HG03432 (cell line): ENCODE results near the gene LINGO1.

Experiments used
- ATAC-seq: cut with Tn5 transposase; IDR thresholded peaks from one replicate; pipeline ENCODE4 v1.9.1; 2021; ENCODE audit warnings: mild to moderate bottlenecking, moderate library complexity; ENCODE audit not compliant: unreplicated experiment

Gene LINGO1

DNA sequence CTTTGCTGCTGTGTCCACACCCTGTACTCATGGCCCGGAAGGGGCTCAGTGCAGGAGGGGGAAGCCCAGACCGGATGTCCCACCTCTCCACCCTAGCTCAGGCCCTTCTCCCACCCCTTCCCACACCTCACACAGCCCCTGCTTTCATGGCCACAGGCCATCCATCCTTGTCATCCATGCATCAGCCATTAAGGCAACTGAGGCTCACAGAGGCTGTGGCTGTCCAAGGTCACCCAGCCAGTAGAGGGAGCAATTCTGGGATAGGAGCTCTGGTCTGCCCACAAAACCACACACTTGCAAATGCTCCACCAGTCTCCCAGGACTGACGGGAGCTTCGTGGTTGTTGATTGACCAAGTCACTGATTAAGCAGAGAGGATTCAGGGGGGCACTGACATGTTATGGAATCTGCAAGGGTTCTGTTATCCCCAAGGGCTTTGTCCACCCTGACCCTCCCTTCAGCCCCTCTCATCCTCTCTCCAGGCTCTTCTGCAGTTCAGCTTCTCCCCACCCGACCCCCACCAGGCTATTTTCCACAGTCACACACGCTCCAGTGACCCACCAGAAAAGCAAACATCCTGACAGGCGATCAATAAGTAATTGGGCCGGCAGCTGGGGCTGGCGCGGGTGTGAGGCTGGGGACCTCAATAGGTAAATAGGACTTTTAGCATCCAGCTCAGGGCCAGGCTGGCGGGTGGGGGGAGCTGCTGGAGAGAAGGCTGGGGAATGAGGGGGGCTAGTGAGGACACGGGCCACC, 15.1 kb downstream of the LINGO1 start:
- ATAC-seq = no peak

DNA sequence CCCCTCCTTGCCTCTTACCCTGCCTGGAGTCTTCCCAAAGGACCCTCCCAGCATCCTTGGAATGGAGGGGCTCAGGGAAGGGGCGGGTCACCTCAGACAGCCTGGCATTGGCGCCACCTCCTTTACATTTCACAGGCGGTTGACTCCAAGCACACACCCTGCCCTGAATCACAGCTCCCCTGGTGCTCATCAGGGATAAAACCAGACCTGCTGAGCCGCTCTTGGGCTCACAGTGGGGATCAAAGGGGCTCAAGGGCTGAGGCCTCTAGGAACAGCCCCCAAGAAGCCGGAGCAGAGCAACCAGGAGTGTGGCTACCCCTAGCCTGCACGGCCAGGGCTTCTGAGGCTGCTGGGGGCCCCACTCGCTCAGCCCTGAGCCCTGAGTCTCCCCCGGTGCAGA, 16.6 kb downstream of the LINGO1 start:
- no peak for ATAC-seq

DNA sequence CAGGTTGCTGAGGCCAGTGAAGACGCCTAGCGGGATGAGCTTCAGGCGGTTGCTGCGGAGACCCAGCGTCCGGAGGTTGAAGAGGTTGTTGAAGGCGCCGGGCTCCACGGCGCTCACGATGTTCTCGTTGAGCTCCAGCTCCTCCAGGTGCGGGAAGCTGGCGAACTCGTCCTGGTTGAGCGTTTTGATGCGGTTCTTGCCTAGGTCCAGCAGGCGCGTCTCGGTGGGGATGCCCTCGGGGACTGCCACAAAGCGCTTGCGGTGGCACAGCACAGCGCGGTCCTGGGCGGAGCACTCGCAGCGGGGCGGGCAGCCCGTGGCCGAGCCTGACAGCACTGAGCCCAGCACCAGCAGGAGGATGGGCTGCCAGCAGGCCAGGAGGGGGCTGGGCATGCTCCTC, 17.2 kb downstream of the LINGO1 start:
- ATAC-seq = no peak

DNA sequence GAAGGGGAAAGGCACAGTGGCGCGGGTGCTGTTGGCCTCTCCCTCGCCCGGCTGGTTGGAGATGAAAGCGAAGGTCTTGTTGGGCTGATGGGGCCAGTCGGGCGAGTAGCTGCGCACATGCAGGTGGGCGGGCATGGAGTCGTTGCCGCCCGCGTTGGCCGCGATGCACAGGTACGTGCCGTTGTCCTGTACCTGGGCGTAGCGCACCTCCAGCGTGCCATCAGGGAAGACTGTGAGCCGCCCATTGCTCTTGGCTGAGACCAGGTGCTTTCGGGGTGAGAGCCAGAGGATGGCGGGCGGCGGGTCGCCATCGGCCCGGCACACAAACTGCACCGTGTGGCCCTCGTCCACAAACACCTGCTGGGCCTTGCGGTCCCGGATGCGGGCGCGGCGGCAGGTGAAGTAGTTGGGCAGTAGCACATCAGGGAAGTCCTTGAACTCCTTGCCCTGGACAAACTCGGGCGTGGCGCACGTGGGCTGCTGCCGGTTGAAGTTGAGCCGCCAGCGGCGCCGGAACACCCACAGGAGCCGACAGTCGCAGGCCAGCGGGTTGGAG, 18.4 kb downstream of the LINGO1 start:
- ATAC-seq = no peak

DNA sequence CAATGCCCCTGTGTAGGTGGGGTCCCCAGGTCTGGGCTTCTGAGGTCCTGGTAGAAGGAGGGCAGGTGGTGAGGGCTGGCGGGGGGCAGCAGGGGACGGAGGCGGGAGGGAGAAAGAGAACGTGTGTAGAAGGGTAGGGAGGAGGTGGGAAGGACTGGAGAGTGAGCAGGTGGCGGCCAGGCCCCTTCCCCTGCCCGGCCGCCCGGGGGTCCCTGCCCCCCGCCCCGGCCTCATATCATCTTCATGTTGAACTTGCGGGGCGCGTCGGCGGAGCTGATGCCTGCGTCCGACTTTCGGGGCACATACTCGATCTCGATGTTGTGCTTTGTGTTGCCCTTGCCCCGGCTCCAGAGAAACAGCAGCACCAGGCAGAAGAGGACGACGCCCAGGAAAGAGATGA, 18.9 kb downstream of the LINGO1 start:
- ATAC-seq = no peak

DNA sequence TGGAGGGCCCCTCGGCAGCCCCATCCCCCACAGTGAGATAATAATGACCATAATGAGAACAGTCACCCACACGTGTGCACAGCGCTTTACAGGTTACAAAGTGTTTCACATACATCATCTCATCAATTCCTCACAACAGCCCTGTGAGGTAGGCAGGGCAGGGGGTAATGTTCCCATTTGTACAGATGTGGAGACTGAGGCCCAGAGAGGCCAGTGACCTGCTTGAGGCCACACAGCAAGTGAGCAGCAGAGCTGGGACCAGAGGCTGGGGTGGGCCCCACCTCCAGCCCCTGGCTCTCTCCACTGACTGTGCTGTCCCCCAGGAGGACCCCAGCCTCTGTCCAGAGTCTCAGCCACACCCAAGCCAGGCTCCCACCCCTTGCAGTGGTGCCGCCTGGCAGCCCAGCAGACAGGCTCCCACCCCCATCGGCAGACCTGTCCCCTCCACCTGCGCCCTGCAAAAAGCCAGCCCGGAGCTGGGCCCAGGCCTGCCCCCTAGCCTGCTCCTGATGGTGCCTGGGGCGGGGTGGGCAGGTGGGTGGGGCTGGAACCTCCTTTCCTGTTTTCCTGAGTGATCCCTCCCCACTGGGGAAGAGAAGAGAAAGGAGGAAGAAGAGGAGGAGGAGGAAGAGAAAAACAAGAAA, 19.6 kb downstream of the LINGO1 start:
- no peak for ATAC-seq

DNA sequence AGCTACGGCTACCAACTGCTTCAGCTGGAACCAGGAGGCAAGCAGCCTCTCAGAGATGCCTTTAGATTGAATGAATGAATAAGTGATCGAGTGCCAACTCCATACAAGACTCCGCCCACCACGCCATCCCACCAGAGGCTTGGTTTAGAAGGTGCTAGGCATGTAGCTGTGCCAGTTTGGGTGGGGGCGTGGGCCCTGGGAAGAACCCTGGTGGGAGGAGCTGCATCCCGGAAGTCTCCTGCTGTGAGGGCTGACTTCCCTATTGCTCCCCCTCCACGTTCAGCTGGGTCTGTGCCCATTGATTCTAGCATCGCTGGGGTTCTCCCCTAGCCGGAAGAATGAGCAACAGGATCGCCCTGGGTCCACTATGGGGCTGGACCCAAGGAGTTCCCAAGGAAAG, 20.9 kb downstream of the LINGO1 start:
- no peak for ATAC-seq

DNA sequence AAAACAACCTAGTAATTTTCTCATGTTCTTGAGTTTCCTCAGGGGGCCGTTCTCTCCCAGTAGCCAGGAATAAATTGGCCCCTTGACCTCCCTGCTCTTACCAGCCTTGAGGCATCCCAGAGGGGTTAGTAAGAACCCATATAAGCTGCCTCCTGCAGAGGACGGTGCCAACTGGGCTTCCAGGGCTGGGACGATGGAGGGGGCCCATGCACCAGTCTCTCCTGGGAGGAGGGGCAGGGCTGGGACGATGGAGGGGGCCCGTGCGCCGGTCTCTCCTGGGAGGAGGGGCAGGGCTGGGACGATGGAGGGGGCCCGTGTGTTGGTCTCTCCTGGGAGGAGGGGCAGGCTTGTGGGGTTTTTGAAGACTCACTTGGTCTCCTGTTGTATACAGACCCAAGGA, 22.0 kb downstream of the LINGO1 start:
- no peak for ATAC-seq

DNA sequence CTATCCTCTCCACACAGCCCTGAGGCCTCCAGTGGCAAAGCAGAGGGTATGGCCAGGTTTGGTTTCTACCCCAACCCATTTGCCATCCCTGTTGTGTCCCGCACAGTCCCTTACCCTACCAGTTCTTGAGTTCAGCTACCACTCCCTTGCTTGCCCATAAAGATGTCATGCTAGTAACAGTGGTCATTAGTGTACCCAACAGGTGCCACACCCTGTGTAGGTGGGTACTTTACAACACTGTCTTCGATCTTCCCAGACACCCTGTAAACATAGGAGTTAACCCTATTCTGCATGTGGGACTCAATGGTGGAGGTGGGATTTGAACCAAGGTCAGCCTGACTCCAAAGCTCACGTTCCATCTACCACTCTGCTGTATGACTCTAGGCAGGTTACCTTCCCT, 23.2 kb downstream of the LINGO1 start:
- ATAC-seq = no peak

DNA sequence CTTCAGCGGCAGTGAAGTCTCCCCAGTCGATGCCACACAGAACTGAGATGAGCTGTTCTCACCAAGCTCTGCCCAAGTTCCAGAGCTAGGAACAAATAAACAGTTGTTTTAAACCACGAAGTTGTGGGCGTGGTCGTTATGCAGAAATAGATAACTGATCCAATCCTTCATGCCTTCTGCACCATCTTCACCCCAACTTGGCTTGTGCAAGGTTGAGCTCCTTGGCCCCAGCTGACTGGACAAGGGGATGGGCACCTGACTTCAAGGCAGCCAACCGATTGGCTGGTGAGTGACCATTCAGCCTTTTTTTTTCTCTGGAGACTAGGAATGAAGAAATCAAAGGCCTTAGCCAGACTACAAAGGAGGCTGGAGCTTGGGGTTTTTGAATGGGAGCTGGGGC, 23.9 kb downstream of the LINGO1 start:
- ATAC-seq = no peak

DNA sequence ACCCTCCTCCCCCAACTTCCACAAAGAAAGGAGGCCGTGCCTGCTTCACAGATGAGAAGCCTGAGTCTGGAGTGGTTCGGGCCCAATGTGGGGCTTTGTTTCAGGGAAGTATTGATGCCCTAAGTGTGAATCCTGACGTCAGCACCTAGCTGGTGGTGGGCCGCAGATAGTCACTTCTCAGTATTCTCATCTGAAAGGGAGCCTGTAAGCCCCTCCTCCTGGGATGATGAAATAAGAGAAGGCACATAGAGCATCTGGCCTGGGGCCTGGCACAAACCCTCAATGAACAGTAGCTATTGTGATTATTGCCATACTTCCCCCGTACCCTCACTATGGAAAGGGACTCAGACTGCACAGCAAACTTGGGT, 24.8 kb downstream of the LINGO1 start:
- no peak for ATAC-seq

DNA sequence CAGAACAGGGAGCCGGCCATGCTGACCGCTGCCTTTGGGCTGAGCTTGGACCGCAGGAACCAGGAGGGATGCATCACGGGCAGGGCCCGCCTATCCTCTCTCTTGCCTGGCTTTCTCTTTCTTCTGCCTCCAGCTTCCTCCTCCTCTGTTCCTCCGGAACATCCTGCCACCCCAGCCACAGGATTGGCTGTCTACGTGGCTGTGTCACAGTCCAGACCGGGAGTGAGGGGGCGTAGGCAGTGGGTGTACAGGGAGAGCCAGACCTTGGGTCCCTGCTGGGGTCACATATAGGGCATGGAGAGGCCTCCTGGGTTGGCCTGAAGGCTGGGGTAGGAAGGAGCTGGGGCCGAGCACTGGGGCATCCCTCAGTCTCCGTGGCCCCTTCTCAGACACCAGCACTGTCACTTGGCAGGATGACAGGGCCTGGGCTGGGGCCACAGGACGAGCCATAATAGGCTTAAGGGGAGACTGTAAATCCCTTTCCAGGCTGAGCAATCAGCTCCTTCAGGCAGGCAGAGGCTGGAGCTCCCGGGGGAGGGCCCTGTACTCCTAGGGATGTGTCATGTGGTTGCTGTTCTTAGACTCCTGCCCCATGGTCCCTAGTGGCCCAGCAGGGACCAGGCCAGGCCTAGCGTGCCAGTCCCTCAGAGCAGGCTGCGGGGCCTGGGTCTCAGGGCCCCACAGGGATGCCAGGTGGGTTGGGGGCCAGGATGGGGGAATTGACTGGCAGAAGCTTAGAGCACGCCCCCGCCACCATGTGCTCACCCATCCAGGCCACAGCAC, 25.4 kb downstream of the LINGO1 start:
- no peak for ATAC-seq

DNA sequence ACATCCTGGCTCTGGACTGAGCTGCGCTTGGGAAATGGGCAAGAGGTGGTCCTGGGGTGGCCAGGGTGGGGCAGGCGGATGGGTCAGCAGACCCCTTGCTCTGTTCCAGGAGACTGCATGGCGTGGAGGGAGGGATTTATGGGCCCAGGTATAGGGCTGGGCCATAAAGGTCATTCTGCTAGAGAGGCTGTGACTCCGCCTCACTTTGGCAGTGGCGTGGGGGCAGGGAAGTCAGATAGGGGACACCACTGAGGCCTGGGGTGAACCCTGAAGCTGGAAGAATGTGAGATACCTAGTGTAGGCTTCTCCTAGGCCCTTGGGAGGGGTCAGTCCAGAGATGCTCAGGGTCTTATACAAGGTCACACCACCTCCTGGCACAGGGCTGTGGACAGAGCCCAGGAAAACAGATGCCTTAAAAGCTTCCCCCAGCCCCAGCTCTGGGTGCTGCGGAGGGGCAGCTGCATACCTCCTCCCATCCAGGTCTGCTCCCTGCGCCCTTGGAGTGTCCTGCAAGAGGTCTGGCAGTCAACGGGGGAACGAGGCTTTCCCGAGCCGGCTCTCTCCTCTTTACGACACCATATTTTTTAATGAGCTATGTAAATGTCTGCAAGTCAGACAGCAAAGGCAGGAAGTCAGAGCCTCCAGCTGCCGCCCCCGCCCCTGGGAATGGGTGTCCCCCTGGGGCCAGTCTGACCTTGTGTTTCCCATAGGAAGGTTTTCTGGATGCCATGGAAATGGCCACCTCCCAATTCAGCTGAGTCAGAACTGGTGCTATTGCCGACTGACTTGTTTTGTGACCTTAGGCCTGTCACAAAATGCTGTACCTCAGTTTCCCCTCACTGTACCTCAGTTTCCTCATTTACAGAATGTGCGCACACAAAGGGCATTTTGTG, 26.3 kb downstream of the LINGO1 start:
- ATAC-seq = no peak

DNA sequence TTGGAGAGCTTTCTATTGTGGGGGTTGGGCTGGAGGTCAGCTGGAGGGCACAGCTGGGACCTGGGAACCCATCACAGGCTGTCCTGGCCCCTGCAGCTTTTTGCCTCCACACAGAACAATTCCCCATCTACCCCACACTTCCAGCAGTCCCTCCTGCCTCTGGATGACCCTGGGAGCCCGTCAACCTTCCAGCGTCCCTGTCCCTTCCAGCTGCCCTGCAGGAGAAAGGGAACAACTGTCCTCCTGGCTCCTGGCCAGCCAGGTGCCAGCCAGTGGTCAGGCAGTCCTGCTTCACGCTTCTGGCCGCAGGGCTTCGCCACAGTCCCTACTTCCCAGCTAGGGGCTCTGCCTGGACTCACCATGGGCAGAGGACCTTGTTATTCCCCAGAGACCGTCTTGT, 27.2 kb downstream of the LINGO1 start:
- ATAC-seq = no peak

DNA sequence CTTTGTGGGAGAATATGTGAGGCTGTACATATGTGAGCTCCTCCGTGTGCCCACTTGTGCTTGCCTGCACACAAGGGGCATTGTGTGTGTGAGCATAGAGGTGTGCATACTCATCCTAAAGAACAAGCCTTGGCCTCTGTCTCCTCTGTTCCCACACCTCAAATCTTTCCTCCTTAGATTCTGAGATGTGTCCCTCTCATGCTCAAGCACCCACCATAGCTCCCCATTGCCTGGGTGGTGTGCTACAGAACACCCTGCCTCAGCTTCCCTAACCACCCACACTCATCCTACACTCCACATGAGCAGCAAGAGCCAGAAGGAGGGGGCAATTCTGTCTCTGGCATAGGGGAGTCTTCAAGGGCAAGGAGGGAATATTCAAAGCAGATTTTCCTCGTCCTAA, 27.7 kb downstream of the LINGO1 start:
- no peak for ATAC-seq

DNA sequence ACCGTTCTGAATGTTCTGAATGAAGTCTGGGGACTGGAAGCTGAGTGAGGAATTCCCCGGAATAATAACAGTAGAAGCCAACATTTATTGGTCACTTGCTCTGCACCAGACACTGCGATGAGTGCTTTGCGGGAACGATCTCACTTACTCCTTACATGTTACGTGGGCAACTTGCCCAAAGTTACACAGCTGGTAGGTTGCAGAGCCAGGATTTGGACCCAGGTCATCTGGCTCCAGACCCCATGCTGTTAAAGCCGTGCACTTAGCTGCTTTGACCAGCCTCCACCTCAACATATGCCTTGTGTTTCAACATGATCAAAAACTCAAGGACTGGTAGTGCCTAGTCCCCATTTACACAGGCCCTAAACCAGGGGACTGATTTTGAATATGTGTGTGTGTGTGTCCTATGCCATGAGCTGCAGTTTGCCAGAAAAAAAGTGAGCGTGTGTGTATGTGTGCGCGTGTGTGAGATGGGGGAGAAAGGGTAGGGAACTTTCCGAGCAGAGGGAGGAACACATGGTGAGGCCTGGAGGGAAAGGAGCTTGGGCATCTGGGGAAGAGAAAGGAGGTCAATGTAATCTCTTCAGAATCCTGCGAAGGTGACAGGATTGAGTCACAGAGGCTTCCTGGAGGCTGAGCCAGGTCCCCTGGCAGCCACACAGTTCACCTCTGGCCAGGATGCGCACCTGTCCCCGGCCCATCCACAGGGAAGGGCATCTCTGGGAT, 28.9 kb downstream of the LINGO1 start:
- no peak for ATAC-seq

DNA sequence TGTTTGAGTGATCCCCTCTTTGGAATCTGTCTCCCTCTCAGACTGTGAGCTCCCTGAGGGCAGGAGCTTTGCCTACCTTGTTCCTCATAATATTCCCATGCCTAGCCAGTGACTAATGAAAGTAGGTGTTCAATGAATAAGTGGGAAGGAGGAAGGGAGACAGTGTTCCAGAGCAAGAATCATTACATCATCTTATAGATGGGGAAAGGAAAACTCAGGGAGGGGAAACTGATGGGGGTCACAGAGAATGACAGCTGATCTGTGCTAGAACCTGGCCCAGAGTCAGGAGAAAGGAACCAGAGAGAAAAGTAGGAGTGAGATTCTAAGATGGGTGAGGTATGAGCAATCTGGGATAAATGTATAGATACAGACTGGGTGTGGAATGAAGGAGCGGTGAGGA, 29.9 kb downstream of the LINGO1 start:
- ATAC-seq = no peak

DNA sequence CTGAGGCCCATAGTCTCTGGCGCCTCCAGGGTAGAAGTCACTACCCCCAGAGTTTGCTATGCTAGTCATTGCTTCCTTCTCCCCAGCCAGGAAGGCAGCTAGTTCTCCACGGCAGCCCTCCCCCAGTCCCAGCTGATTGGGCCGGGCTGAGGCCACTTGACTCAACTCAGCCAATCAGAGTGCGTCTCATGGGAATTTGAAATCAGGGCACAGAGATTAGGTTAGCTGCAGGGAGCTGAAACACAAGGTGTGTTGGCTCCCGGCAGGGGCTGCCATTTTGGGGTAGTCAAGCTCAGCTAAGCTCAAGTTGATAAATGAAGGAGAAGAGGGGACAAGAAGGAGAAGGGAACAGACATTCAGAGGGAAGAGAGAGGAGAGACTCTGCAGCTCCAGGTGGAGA, 32.8 kb downstream of the LINGO1 start:
- no peak for ATAC-seq

DNA sequence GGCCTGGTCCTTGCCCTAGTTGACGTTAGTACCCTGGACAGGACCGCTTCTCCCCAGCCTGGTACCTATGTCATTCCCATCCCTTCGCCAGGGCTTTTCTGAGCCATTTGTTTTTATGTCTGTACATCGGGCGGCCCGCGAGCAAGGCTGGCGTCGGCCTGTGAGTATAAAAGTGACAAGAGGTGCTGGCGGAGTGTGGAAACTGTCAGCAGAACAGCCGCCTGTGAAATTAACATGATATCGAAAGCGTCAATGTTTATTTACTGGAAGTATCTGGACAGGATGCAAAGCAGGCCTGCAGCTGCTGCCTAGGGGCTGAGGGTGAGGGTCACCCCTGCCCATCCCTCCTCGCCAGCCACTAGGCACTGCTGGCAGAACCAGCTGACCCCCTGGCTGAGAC, 33.4 kb downstream of the LINGO1 start:
- no peak for ATAC-seq

DNA sequence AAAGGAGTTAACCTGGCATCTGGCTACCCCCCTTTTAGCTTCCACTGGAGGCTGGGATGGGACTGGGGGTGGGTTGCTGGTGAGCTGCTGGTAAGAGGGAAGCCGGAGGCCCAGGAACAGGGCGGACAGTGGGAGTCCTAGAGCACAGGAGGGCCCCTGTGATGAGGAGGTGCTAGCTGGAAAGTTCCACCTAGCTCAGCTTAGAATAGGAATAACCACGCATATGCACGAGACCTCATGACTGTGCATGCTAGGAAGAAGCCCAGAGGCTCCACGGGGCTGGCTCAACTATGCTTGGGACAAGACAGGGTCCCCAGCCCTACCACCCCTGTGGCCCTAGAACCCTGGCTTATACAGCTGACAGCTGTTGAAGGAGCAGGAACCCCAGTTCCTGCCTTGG, 34.1 kb downstream of the LINGO1 start:
- ATAC-seq = no peak
